A549 (cell line): ENCODE results near the gene ARHGAP28. TPM values are rescaled to one million over a fixed set of nuclear protein-coding genes. Genes with fewer than 3 reads are reported as not detected.
"Not testable (repeated sequence)": the region's sequence is repeated elsewhere in the genome, so short reads cannot be mapped to it uniquely, and the experiment has no call there.

Experiments
- ATAC-seq, 2 experiments: fragments of 200-7000 bp in 1 of 2; fragments of >200 bp in 1 of 2; cut with Nextera tagmentation in 1 of 2; cut with Tn5 transposase in 1 of 2; 3 replicates each; pipeline versions ENCODE4 v1.8.0 to v1.9.1; 2018 to 2020; ENCODE audit warnings: mild to moderate bottlenecking in 1 of 2, moderate library complexity in 1 of 2
- CTCF ChIA-PET: fragments of 300-600 bp; sonication (Branson Sonifier 250); formaldehyde crosslinking; extraction: SDS; loops from one replicate; lab custom pipeline; 2021; ENCODE audit warnings: antibody characterized with exemption, inconsistent platforms; lab: Yijun Ruan, JAX
- POLR2A ChIA-PET: fragments of 350-600 bp; formaldehyde crosslinking; extraction: SDS; loops from one replicate; lab custom pipeline; 2021; ENCODE audit warnings: antibody characterized with exemption, inconsistent platforms; lab: Yijun Ruan, JAX
- DNase-seq, 2 experiments: peaks; one replicate each; pipeline versions ENCODE4 v3.0.0 to v3.0.0-alpha.2; 2011 to 2016; ENCODE audit warnings: low read depth in 1 of 2, low spot score in 1 of 2
- FAIRE-seq: peaks from 2 replicates; lab custom pipeline; 2011; peaks lifted over from hg19 to GRCh38; lab: Jason Lieb, UNC
- H3K27ac ChIP-seq, 2 experiments: fragments of >200 bp; sonication (Bioruptor Twin); formaldehyde crosslinking; 3 replicates each; pipeline ENCODE4 v1.5.1; 2016 to 2017
- H3K4me1 ChIP-seq: fragments of >200 bp; sonication (Bioruptor Twin); formaldehyde crosslinking; 3 replicates; pipeline ENCODE4 v1.6.1; 2016
- H3K4me2 ChIP-seq: fragments of >200 bp; sonication (Bioruptor Twin); formaldehyde crosslinking; 3 replicates; pipeline ENCODE4 v1.6.1; 2016
- H3K4me3 ChIP-seq: fragments of >200 bp; sonication (Bioruptor Twin); formaldehyde crosslinking; 3 replicates; pipeline ENCODE4 v1.5.1; 2016
- H3K9me3 ChIP-seq: fragments of >200 bp; sonication (Bioruptor Twin); formaldehyde crosslinking; 3 replicates; pipeline ENCODE4 v1.6.1; 2016
- CHD2 ChIP-seq: fragments of 150-350 bp; IDR thresholded peaks from 2 replicates; pipeline ENCODE4 v1.6.1; 2014; ENCODE audit warnings: low read length; ENCODE audit not compliant: partially characterized antibody
- EHF ChIP-seq: fragments of 250-450 bp; sonication (Bioruptor Pico); IDR thresholded peaks from 2 replicates; pipeline ENCODE4 v1.5.0; 2020; ENCODE audit warnings: mild to moderate bottlenecking
- EHMT2 ChIP-seq: fragments of 200-600 bp; sonication (generic); IDR thresholded peaks from 2 replicates; pipeline ENCODE4 v1.6.1; 2016; ENCODE audit warnings: antibody characterized with exemption, low read depth, mild to moderate bottlenecking, moderate library complexity
- ESRRA ChIP-seq: fragments of 150-350 bp; IDR thresholded peaks from 2 replicates; pipeline ENCODE4 v1.6.1; 2014; ENCODE audit warnings: mild to moderate bottlenecking, low read length, borderline replicate concordance
- HEYL ChIP-seq: fragments of 250-450 bp; sonication (Bioruptor Pico); IDR thresholded peaks from 2 replicates; pipeline ENCODE4 v1.8.0; 2021; ENCODE audit warnings: mild to moderate bottlenecking, moderate library complexity
- HOXB5 ChIP-seq: fragments of 250-450 bp; sonication (Bioruptor Pico); IDR thresholded peaks from 2 replicates; pipeline ENCODE4 v1.5.0; 2020; ENCODE audit warnings: mild to moderate bottlenecking, moderate library complexity
- MAFK ChIP-seq: fragments of 450-650 bp; IDR thresholded peaks from 2 replicates; pipeline ENCODE4 v1.6.1; 2014; ENCODE audit not compliant: partially characterized antibody
- PHF8 ChIP-seq: fragments of 200-600 bp; sonication (generic); IDR thresholded peaks from 2 replicates; pipeline ENCODE4 v1.6.1; 2016; ENCODE audit warnings: low read depth, mild to moderate bottlenecking, antibody characterized with exemption, moderate library complexity, borderline replicate concordance
- REST ChIP-seq: fragments of 200-600 bp; sonication (generic); IDR thresholded peaks from 2 replicates; pipeline ENCODE4 v1.6.1; 2016; ENCODE audit warnings: antibody characterized with exemption, mild to moderate bottlenecking, moderate library complexity
- RFX5 ChIP-seq: fragments of 450-650 bp; IDR thresholded peaks from 2 replicates; pipeline ENCODE4 v1.7.1; 2014; ENCODE audit warnings: antibody characterized with exemption, mild to moderate bottlenecking, moderate library complexity
- RNF2 ChIP-seq: fragments of 200-600 bp; sonication (generic); IDR thresholded peaks from 2 replicates; pipeline ENCODE4 v1.6.1; 2016; ENCODE audit warnings: low read depth, mild to moderate bottlenecking, antibody characterized with exemption, moderate library complexity, borderline replicate concordance
- SMC3 ChIP-seq: fragments of >200 bp; sonication (Bioruptor Twin); formaldehyde crosslinking; IDR thresholded peaks from 3 replicates; pipeline ENCODE4 v1.6.1; 2018; ENCODE audit warnings: inconsistent platforms
- SREBF2 ChIP-seq: fragments of 450-650 bp; IDR thresholded peaks from 2 replicates; pipeline ENCODE4 v1.6.1; 2014; ENCODE audit warnings: mild to moderate bottlenecking, moderate library complexity
- USF2 ChIP-seq: fragments of 450-650 bp; IDR thresholded peaks from 2 replicates; pipeline ENCODE4 v1.6.1; 2014; ENCODE audit warnings: antibody characterized with exemption
- ZFP36 ChIP-seq: fragments of 450-650 bp; IDR thresholded peaks from 2 replicates; pipeline ENCODE4 v1.6.1; 2014; ENCODE audit warnings: borderline replicate concordance; ENCODE audit not compliant: partially characterized antibody
- WGBS: methylation state at CpG from one replicate; pipeline ENCODE4 v1.1.6; 2017; ENCODE audit errors: missing lambda C conversion rate; 5-methylcytosine and 5-hydroxymethylcytosine counted together
- polyA plus RNA-seq, 4 experiments: library from polyadenylated mRNA; depleted of rRNA in 3 of 4; stranded (reverse); fragments of >200 nt; fragmentation: RNase III in 1 of 4; extraction: RNeasy Plus Mini Kit Qiagen cat#74134 plus additional on column Dnase treatment in 1 of 4; gene quantifications; 2 replicates in 3 of 4; 3 replicates in 1 of 4; pipeline ENCODE4 v1.2.3, GENCODE V29; 2011 to 2017

ARHGAP28 gene
- polyA plus RNA-seq, 2 of the 4 experiments (the other 2 are of a cell fraction) = 0.13 to 0.17 TPM

GRCh38 chr18:6837904-6838303, 108.4 kb downstream of the ARHGAP28 start:
- TF ChIP-seq EHF (no peak), USF2 (no peak)
- Histone ChIP-seq H3K9me3 (no peaks in the 10 kb centered on the region), H3K4me3 (no peak overlapping the region), H3K4me1 (no peaks in the 10 kb centered on the region), H3K27ac (no peak overlapping the region), H3K4me2 (no peak overlapping the region)
- POLR2A ChIA-PET = no interaction called here
- DNase-seq (no peak), ATAC-seq (no peak), FAIRE-seq (no peak)
- CTCF ChIA-PET = no interaction called here
- 65% methylated on average over 3 of the region's 3 CpGs for WGBS

- ChIA-PET POLR2A (no interaction called here), CTCF (no interaction called here)
- DNase-seq = no peak
- TF ChIP-seq PHF8 = no peak
- no peak for TF ChIP-seq ESRRA
- TF ChIP-seq MAFK = no peak
- TF ChIP-seq CHD2 = no peak
- no peak for TF ChIP-seq HOXB5 (CRISPR knock-in tag)
- TF ChIP-seq USF2 = no peak
- TF ChIP-seq HEYL = no peak
- TF ChIP-seq SMC3 = no peak
- TF ChIP-seq EHMT2 = no peak
- TF ChIP-seq ZFP36 = no peak
- TF ChIP-seq SREBF2 = no peak
- TF ChIP-seq, all 56 proteins: peak for 0
- WGBS = 10% methylated on average over 3 of the region's 3 CpGs
- no peak overlapping the region for H3K4me2 ChIP-seq
- no peaks in the 10 kb centered on the region for H3K4me1 ChIP-seq
- FAIRE-seq (no peak), ATAC-seq (no peak)
- H3K9me3 ChIP-seq = no peaks in the 10 kb centered on the region
- H3K4me3 ChIP-seq = no peak overlapping the region
- H3K27ac ChIP-seq = no peak overlapping the region
Measured at GRCh38 chr18:6842081-6842480, 112.6 kb downstream of the ARHGAP28 start.

GRCh38 chr18:6843308-6843707, 113.8 kb downstream of the ARHGAP28 start:
- no peaks in the 10 kb centered on the region for H3K4me1 ChIP-seq
- no peaks in the 10 kb centered on the region for H3K9me3 ChIP-seq
- no peak for ATAC-seq
- TF ChIP-seq RFX5 = no peak
- TF ChIP-seq REST = no peak
- no peak for TF ChIP-seq RNF2
- no peak overlapping the region for H3K4me3 ChIP-seq
- WGBS = 37% methylated on average over 2 of the region's 2 CpGs
- CTCF ChIA-PET = no interaction called here
- no peak overlapping the region for H3K27ac ChIP-seq
- POLR2A ChIA-PET = no interaction called here
- no peak for DNase-seq
- no peak for FAIRE-seq
- H3K4me2 ChIP-seq = no peak overlapping the region

GRCh38 chr18:6845521-6845920, 116.0 kb downstream of the ARHGAP28 start:
- H3K27ac ChIP-seq, H3K4me2 ChIP-seq, ATAC-seq, DNase-seq, H3K4me3 ChIP-seq, CTCF ChIA-PET, H3K4me1 ChIP-seq, H3K9me3 ChIP-seq, FAIRE-seq, POLR2A ChIA-PET: not testable (repeated sequence)
- 13% methylated on average over 1 of the region's 1 CpG for whole genome bisulfite sequencing
